Neural progenitor cell (in vitro differentiated cells): Measurements from ENCODE around the gene MLST8. TPM values are rescaled to one million over a fixed set of nuclear protein-coding genes. Genes with fewer than 3 reads are reported as not detected.
A peak's percentile ranks its signal among the peaks of the same experiment; 100 is the strongest.

Experiments used
- DNase-seq: peaks from one replicate; pipeline ENCODE4 v3.0.0-alpha.2; 2016; ENCODE audit warnings: low spot score
- H2AFZ ChIP-seq: fragments of 200-600 bp; sonication (generic); replicated peaks from 2 replicates; pipeline ENCODE4 v1.6.1; 2016; ENCODE audit warnings: antibody characterized with exemption
- H3F3A ChIP-seq: fragments of 200-600 bp; sonication (generic); 2 replicates; pipeline ENCODE4 v1.6.1; 2016; ENCODE audit warnings: antibody characterized with exemption, low read depth
- H3K27ac ChIP-seq: fragments of 200-600 bp; sonication (generic); 2 replicates; pipeline ENCODE4 v1.5.1; 2016; ENCODE audit warnings: mild to moderate bottlenecking
- H3K27me3 ChIP-seq: fragments of 200-600 bp; sonication (generic); 2 replicates; pipeline ENCODE4 v1.6.1; 2016; ENCODE audit warnings: mild to moderate bottlenecking, moderate library complexity
- H3K36me3 ChIP-seq: fragments of 200-600 bp; sonication (generic); 2 replicates; pipeline ENCODE4 v1.5.1; 2016
- H3K4me1 ChIP-seq: fragments of 200-600 bp; sonication (generic); 2 replicates; pipeline ENCODE4 v1.6.1; 2016; ENCODE audit warnings: mixed run types
- H3K4me2 ChIP-seq: fragments of 200-600 bp; sonication (generic); 2 replicates; pipeline ENCODE4 v1.6.1; 2016
- H3K4me3 ChIP-seq: fragments of 200-600 bp; sonication (generic); 2 replicates; pipeline ENCODE4 v1.5.1; 2016
- H3K79me2 ChIP-seq: fragments of 200-600 bp; sonication (generic); 2 replicates; pipeline ENCODE4 v1.6.1; 2016; ENCODE audit warnings: low read depth
- H3K9ac ChIP-seq: fragments of 200-600 bp; sonication (generic); 2 replicates; pipeline ENCODE4 v1.6.1; 2016
- H3K9me3 ChIP-seq: fragments of 200-600 bp; sonication (generic); 2 replicates; pipeline ENCODE4 v1.5.1; 2016; ENCODE audit warnings: low read depth
- H4K20me1 ChIP-seq: fragments of 200-600 bp; sonication (generic); 2 replicates; pipeline ENCODE4 v1.6.1; 2016; ENCODE audit warnings: low read depth
- H3K27ac Mint-ChIP-seq: 3 replicates; pipeline ENCODE4 v1.8.0; 2021; ENCODE audit warnings: mixed read lengths
- H3K27me3 Mint-ChIP-seq: 2 replicates; pipeline ENCODE4 v1.8.0; 2022; ENCODE audit warnings: low read depth, mild to moderate bottlenecking, inconsistent platforms, moderate library complexity, mixed read lengths; ENCODE audit not compliant: insufficient read depth
- H3K36me3 Mint-ChIP-seq: 3 replicates; pipeline ENCODE4 v1.8.0; 2021; ENCODE audit warnings: mixed read lengths
- H3K4me1 Mint-ChIP-seq: 3 replicates; pipeline ENCODE4 v1.8.0; 2021; ENCODE audit warnings: mixed read lengths
- H3K4me3 Mint-ChIP-seq: 3 replicates; pipeline ENCODE4 v1.8.0; 2021; ENCODE audit warnings: mild to moderate bottlenecking, moderate library complexity, mixed read lengths
- H3K9me3 Mint-ChIP-seq: 3 replicates; pipeline ENCODE4 v1.8.0; 2020; ENCODE audit warnings: mixed read lengths
- EZH2 ChIP-seq: fragments of 200-600 bp; sonication (generic); IDR thresholded peaks from 2 replicates; pipeline ENCODE4 v1.6.1; 2017; ENCODE audit warnings: antibody characterized with exemption, mild to moderate bottlenecking, moderate library complexity
- EZH2phosphoT487 ChIP-seq: fragments of 200-600 bp; sonication (generic); IDR thresholded peaks from 2 replicates; pipeline ENCODE4 v1.6.1; 2017; ENCODE audit warnings: antibody characterized with exemption
- total RNA-seq: library from RNA; depleted of rRNA; stranded (reverse); fragments of >200 nt; gene quantifications from 2 replicates; pipeline ENCODE4 v1.2.3, GENCODE V29; 2015; ENCODE audit warnings: low replicate concordance
- TF ChIP-seq, protein P1 (sequence below): fragments of 200-600 bp; sonication (generic); IDR thresholded peaks from 2 replicates; pipeline ENCODE4 v1.5.1; 2017; ENCODE audit warnings: antibody characterized with exemption, mild to moderate bottlenecking

Gene MLST8
- total RNA-seq, 1 donor from 2014 or later: 24.9 TPM

DNA sequence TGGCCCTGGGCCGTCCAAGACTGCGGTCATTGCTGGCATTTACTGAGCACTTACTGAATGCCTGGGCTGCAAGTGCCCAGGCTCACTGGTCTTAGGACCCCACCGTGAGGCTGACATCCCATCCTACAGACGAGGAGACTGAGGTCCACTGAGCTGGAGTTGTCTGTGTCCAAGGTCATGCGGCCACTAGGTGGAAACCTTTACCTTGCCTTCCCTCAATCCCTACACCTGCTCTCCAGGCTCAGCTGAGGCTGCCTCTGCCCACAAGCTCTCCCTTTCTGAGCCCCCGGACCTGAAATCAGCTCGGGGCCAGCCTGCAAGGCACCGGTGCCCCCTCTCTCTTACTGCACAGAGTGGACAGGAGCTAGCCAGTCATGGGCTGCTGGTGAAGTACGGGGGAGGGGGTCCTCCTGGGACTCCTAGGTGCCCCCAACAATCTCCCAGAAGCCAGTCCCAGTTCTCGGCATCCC lies 10.4 kb upstream of the MLST8 start:
- no peaks in the 10 kb centered on the region for H3K79me2 ChIP-seq
- TF ChIP-seq EZH2: no peak
- TF ChIP-seq, protein P1, sequence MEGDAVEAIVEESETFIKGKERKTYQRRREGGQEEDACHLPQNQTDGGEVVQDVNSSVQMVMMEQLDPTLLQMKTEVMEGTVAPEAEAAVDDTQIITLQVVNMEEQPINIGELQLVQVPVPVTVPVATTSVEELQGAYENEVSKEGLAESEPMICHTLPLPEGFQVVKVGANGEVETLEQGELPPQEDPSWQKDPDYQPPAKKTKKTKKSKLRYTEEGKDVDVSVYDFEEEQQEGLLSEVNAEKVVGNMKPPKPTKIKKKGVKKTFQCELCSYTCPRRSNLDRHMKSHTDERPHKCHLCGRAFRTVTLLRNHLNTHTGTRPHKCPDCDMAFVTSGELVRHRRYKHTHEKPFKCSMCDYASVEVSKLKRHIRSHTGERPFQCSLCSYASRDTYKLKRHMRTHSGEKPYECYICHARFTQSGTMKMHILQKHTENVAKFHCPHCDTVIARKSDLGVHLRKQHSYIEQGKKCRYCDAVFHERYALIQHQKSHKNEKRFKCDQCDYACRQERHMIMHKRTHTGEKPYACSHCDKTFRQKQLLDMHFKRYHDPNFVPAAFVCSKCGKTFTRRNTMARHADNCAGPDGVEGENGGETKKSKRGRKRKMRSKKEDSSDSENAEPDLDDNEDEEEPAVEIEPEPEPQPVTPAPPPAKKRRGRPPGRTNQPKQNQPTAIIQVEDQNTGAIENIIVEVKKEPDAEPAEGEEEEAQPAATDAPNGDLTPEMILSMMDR: peak; percentile 46
- peaks cover 17% of the 10 kb centered on the region for H3K27me3 Mint-ChIP-seq
- H2AFZ ChIP-seq: no peak overlapping the region
- H3K9me3 Mint-ChIP-seq: no peaks in the 10 kb centered on the region
- H3K9me3 ChIP-seq: no peaks in the 10 kb centered on the region
- peaks cover 51% of the 10 kb centered on the region for H3K27me3 ChIP-seq
- no peak overlapping the region for H3K27ac Mint-ChIP-seq
- H3K4me3 Mint-ChIP-seq: peak overlapping the region; percentile 85
- peak overlapping the region; percentile 80 for H3K4me3 ChIP-seq
- H3K9ac ChIP-seq: no peak overlapping the region
- peaks cover 17% of the 10 kb centered on the region for H4K20me1 ChIP-seq
- H3K36me3 Mint-ChIP-seq: no peaks in the 10 kb centered on the region
- H3F3A ChIP-seq: peaks cover 26% of the 10 kb centered on the region
- DNase-seq: peak; percentile 64
- H3K27ac ChIP-seq: no peak overlapping the region
- peak overlapping the region; percentile 91 for H3K4me2 ChIP-seq
- no peaks in the 10 kb centered on the region for H3K36me3 ChIP-seq
- H3K4me1 ChIP-seq: peaks cover 14% of the 10 kb centered on the region
- peaks cover 8% of the 10 kb centered on the region for H3K4me1 Mint-ChIP-seq

DNA sequence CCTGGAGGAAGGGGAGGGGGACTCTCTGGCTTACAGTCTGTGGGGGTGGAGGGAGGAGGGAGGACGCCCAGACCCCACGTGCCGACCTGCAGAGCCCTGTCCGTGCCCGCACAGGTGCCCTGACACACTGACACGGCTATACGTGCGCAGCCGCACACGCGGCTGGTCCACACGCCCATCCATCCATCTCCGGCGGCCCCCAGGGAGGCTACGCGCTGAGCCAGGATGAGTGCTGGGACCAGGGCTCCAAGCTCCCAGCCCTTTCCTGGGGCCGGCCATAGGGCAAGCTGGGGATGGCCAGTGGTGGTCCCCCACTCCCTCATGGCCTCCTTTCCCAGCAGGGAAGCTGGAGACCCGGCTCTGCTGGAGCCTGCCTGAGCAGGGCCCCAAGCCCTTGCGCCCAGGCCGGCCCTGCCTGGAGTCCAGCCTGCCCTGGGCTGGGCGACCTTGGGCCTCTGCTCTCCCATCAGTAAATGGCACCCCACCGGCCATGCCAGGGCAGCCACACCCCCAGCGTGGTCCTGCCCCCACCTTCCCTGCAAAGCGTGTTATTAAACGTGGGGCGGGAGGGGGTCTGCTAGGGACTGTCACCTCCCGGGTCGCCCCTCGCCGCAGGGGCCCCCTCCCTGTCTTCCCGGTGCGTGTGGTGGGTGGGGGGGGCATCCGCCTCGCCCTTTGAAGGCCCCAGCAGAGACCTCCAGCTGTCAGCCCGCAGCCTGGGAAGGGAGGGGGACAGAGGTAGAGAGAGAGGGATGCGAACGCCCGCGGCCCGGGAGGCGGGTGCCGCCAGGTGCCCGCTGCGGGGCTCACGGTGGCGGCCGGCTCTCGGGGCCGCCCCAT lies 9.7 kb upstream of the MLST8 start:
- Histone ChIP-seq H3F3A (peaks cover 26% of the 10 kb centered on the region), H3K9me3 (no peaks in the 10 kb centered on the region), H3K4me2 (peak overlapping the region; percentile 91), H3K36me3 (no peaks in the 10 kb centered on the region), H3K27ac (no peak overlapping the region), H3K9ac (no peak overlapping the region), H4K20me1 (peaks cover 17% of the 10 kb centered on the region), H3K27me3 (peaks cover 57% of the 10 kb centered on the region), H2AFZ (no peak overlapping the region), H3K79me2 (no peaks in the 10 kb centered on the region), H3K4me3 (peak overlapping the region; percentile 80), H3K4me1 (peaks cover 14% of the 10 kb centered on the region)
- H3K4me3 Mint-ChIP-seq: peak overlapping the region; percentile 85
- no peak overlapping the region for H3K27ac Mint-ChIP-seq
- DNase-seq: peak; percentile 43
- TF ChIP-seq, protein P1: no peak
- TF ChIP-seq EZH2phosphoT487 (no peak), EZH2 (peak; percentile 47)
- H3K27me3 Mint-ChIP-seq: peaks cover 17% of the 10 kb centered on the region
- no peaks in the 10 kb centered on the region for H3K9me3 Mint-ChIP-seq
- H3K4me1 Mint-ChIP-seq: peaks cover 8% of the 10 kb centered on the region
- H3K36me3 Mint-ChIP-seq: no peaks in the 10 kb centered on the region

DNA sequence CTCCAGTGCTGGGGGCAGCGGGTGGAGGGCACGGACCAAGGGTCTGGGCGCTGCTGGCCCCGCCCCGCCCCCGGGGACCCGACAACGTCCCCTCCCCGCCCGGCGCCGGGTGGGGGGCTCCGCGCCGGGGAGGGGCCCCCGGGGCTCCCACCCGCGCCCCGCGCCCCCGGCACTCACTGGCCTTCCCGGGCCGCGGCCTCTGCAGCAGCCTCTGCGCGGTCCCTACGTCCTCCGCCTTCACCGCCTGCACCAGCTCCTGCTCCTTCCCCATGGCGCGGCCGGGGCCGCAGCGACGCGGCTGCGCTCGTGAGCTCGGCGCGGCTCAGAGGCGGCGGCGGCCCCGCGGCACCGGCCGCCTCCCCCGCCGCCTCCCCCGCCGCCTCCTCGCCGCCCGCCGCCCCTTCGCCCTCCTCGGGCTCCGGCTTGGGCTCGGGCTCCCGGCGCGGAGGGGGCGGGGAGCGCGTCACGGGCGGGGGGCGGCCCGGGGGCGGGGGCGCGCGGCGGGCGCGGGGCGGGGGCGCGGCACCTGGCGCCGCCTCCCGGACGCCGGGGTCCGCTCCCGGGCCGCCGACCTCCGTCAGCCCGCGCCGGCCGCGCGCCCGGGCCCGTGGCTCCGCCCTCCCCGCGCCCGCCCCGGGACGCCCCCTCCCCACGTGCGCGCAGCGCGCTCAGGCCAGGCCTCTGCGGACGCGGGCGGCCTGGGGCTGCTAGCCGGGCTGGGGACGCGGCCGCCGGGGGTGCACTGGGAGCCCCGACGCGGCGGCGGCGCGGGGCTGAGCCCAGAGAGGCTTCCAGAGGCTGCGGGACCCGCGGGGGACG lies 8.9 kb upstream of the MLST8 start, which contains the start of gene CASKIN1:
TSS of gene CASKIN1 (minus strand) at position 444 of the 819 bp plus-strand sequence. CDS start at position 271, 173 bp downstream.
- H3K4me1 Mint-ChIP-seq: peaks cover 8% of the 10 kb centered on the region
- TF ChIP-seq, protein P1: no peak
- TF ChIP-seq EZH2: no peak
- Histone ChIP-seq H3K9ac (no peak within 1 kb of the TSS), H3K27me3 (peaks cover 63% of the 10 kb centered on the region), H3F3A (peaks cover 26% of the 10 kb centered on the region), H3K4me2 (peak within 1 kb of the TSS; percentile 91), H3K36me3 (no peaks in the 10 kb centered on the region), H3K4me1 (peaks cover 14% of the 10 kb centered on the region), H3K79me2 (no peaks in the 10 kb centered on the region), H3K9me3 (no peaks in the 10 kb centered on the region), H3K4me3 (peak within 1 kb of the TSS; percentile 80), H3K27ac (no peak within 1 kb of the TSS), H4K20me1 (peaks cover 17% of the 10 kb centered on the region), H2AFZ (peak within 1 kb of the TSS; percentile 50)
- H3K27ac Mint-ChIP-seq: no peak within 1 kb of the TSS
- peak; percentile 81 for DNase-seq
- peaks cover 17% of the 10 kb centered on the region for H3K27me3 Mint-ChIP-seq
- H3K4me3 Mint-ChIP-seq: peak within 1 kb of the TSS; percentile 85
- no peaks in the 10 kb centered on the region for H3K36me3 Mint-ChIP-seq
- no peaks in the 10 kb centered on the region for H3K9me3 Mint-ChIP-seq
